Neural progenitor cell (in vitro differentiated cells): ENCODE data around the gene C3orf70. TPM values are rescaled to one million over a fixed set of nuclear protein-coding genes. Genes with fewer than 3 reads are reported as not detected.

Experiments used
- DNase-seq: peaks from one replicate; pipeline ENCODE4 v3.0.0-alpha.2; 2016; ENCODE audit warnings: low spot score
- H2AFZ ChIP-seq: fragments of 200-600 bp; sonication (generic); replicated peaks from 2 replicates; pipeline ENCODE4 v1.6.1; 2016; ENCODE audit warnings: antibody characterized with exemption
- H3F3A ChIP-seq: fragments of 200-600 bp; sonication (generic); 2 replicates; pipeline ENCODE4 v1.6.1; 2016; ENCODE audit warnings: antibody characterized with exemption, low read depth
- H3K27ac ChIP-seq: fragments of 200-600 bp; sonication (generic); 2 replicates; pipeline ENCODE4 v1.5.1; 2016; ENCODE audit warnings: mild to moderate bottlenecking
- H3K27me3 ChIP-seq: fragments of 200-600 bp; sonication (generic); 2 replicates; pipeline ENCODE4 v1.6.1; 2016; ENCODE audit warnings: mild to moderate bottlenecking, moderate library complexity
- H3K36me3 ChIP-seq: fragments of 200-600 bp; sonication (generic); 2 replicates; pipeline ENCODE4 v1.5.1; 2016
- H3K4me1 ChIP-seq: fragments of 200-600 bp; sonication (generic); 2 replicates; pipeline ENCODE4 v1.6.1; 2016; ENCODE audit warnings: mixed run types
- H3K4me2 ChIP-seq: fragments of 200-600 bp; sonication (generic); 2 replicates; pipeline ENCODE4 v1.6.1; 2016
- H3K4me3 ChIP-seq: fragments of 200-600 bp; sonication (generic); 2 replicates; pipeline ENCODE4 v1.5.1; 2016
- H3K79me2 ChIP-seq: fragments of 200-600 bp; sonication (generic); 2 replicates; pipeline ENCODE4 v1.6.1; 2016; ENCODE audit warnings: low read depth
- H3K9ac ChIP-seq: fragments of 200-600 bp; sonication (generic); 2 replicates; pipeline ENCODE4 v1.6.1; 2016
- H3K9me3 ChIP-seq: fragments of 200-600 bp; sonication (generic); 2 replicates; pipeline ENCODE4 v1.5.1; 2016; ENCODE audit warnings: low read depth
- H4K20me1 ChIP-seq: fragments of 200-600 bp; sonication (generic); 2 replicates; pipeline ENCODE4 v1.6.1; 2016; ENCODE audit warnings: low read depth
- H3K27ac Mint-ChIP-seq: 3 replicates; pipeline ENCODE4 v1.8.0; 2021; ENCODE audit warnings: mixed read lengths
- H3K27me3 Mint-ChIP-seq: 2 replicates; pipeline ENCODE4 v1.8.0; 2022; ENCODE audit warnings: low read depth, mild to moderate bottlenecking, inconsistent platforms, moderate library complexity, mixed read lengths; ENCODE audit not compliant: insufficient read depth
- H3K36me3 Mint-ChIP-seq: 3 replicates; pipeline ENCODE4 v1.8.0; 2021; ENCODE audit warnings: mixed read lengths
- H3K4me1 Mint-ChIP-seq: 3 replicates; pipeline ENCODE4 v1.8.0; 2021; ENCODE audit warnings: mixed read lengths
- H3K4me3 Mint-ChIP-seq: 3 replicates; pipeline ENCODE4 v1.8.0; 2021; ENCODE audit warnings: mild to moderate bottlenecking, moderate library complexity, mixed read lengths
- H3K9me3 Mint-ChIP-seq: 3 replicates; pipeline ENCODE4 v1.8.0; 2020; ENCODE audit warnings: mixed read lengths
- CTCF ChIP-seq: fragments of 200-600 bp; sonication (generic); IDR thresholded peaks from 2 replicates; pipeline ENCODE4 v1.5.1; 2017; ENCODE audit warnings: antibody characterized with exemption, mild to moderate bottlenecking
- EZH2 ChIP-seq: fragments of 200-600 bp; sonication (generic); IDR thresholded peaks from 2 replicates; pipeline ENCODE4 v1.6.1; 2017; ENCODE audit warnings: antibody characterized with exemption, mild to moderate bottlenecking, moderate library complexity
- EZH2phosphoT487 ChIP-seq: fragments of 200-600 bp; sonication (generic); IDR thresholded peaks from 2 replicates; pipeline ENCODE4 v1.6.1; 2017; ENCODE audit warnings: antibody characterized with exemption
- total RNA-seq: library from RNA; depleted of rRNA; stranded (reverse); fragments of >200 nt; gene quantifications from 2 replicates; pipeline ENCODE4 v1.2.3, GENCODE V29; 2015; ENCODE audit warnings: low replicate concordance

The C3orf70 gene
- total RNA-seq, 1 donor from 2014 or later = 4.8 TPM

GRCh38 chr3:185090811-185091210, 62.0 kb downstream of the C3orf70 start:
- Mint-ChIP-seq H3K27ac (no peak overlapping the region), H3K4me3 (no peak overlapping the region), H3K27me3 (no peaks in the 10 kb centered on the region), H3K4me1 (peaks cover 10% of the 10 kb centered on the region), H3K36me3 (no peaks in the 10 kb centered on the region), H3K9me3 (no peaks in the 10 kb centered on the region)
- H4K20me1 ChIP-seq = no peaks in the 10 kb centered on the region
- H3K36me3 ChIP-seq = no peaks in the 10 kb centered on the region
- no peak overlapping the region for H3K4me3 ChIP-seq
- H3K27me3 ChIP-seq = no peaks in the 10 kb centered on the region
- no peaks in the 10 kb centered on the region for H3K4me1 ChIP-seq
- H3K79me2 ChIP-seq = no peaks in the 10 kb centered on the region
- no peak overlapping the region for H3K9ac ChIP-seq
- no peak overlapping the region for H3K4me2 ChIP-seq
- no peak overlapping the region for H3K27ac ChIP-seq
- TF ChIP-seq EZH2 = no peak
- no peak for TF ChIP-seq CTCF
- no peak for TF ChIP-seq EZH2phosphoT487
- H2AFZ ChIP-seq = no peak overlapping the region
- H3F3A ChIP-seq = no peaks in the 10 kb centered on the region
- no peak for DNase-seq
- H3K9me3 ChIP-seq = no peaks in the 10 kb centered on the region

GRCh38 chr3:185089751-185090150, 63.1 kb downstream of the C3orf70 start:
- Histone ChIP-seq H3K4me1 (no peaks in the 10 kb centered on the region), H3K4me2 (no peak overlapping the region), H4K20me1 (no peaks in the 10 kb centered on the region), H2AFZ (no peak overlapping the region), H3K4me3 (no peak overlapping the region), H3K36me3 (no peaks in the 10 kb centered on the region), H3K79me2 (no peaks in the 10 kb centered on the region), H3K27me3 (no peaks in the 10 kb centered on the region), H3K9ac (no peak overlapping the region), H3K27ac (no peak overlapping the region), H3K9me3 (no peaks in the 10 kb centered on the region), H3F3A (no peaks in the 10 kb centered on the region)
- Mint-ChIP-seq H3K27ac (no peak overlapping the region), H3K4me3 (no peak overlapping the region), H3K36me3 (no peaks in the 10 kb centered on the region), H3K27me3 (no peaks in the 10 kb centered on the region), H3K4me1 (peaks cover 4% of the 10 kb centered on the region), H3K9me3 (no peaks in the 10 kb centered on the region)
- DNase-seq = no peak
- TF ChIP-seq EZH2phosphoT487 = no peak
- TF ChIP-seq CTCF = no peak
- TF ChIP-seq EZH2 = no peak

GRCh38 chr3:185089343-185089742, 63.5 kb downstream of the C3orf70 start:
- H3K27me3 Mint-ChIP-seq = peaks cover 2% of the 10 kb centered on the region
- Histone ChIP-seq H3K4me3 (no peak overlapping the region), H3K4me1 (no peaks in the 10 kb centered on the region), H4K20me1 (no peaks in the 10 kb centered on the region), H3K9me3 (no peaks in the 10 kb centered on the region), H3F3A (no peaks in the 10 kb centered on the region), H3K36me3 (no peaks in the 10 kb centered on the region), H3K79me2 (no peaks in the 10 kb centered on the region), H3K4me2 (no peak overlapping the region), H3K9ac (no peak overlapping the region), H3K27ac (no peak overlapping the region), H2AFZ (no peak overlapping the region), H3K27me3 (no peaks in the 10 kb centered on the region)
- TF ChIP-seq CTCF (no peak), EZH2phosphoT487 (no peak)
- no peak for DNase-seq
- no peak overlapping the region for H3K4me3 Mint-ChIP-seq
- H3K9me3 Mint-ChIP-seq = no peaks in the 10 kb centered on the region
- peaks cover 1% of the 10 kb centered on the region for H3K4me1 Mint-ChIP-seq
- H3K36me3 Mint-ChIP-seq = no peaks in the 10 kb centered on the region
- H3K27ac Mint-ChIP-seq = no peak overlapping the region

GRCh38 chr3:185087419-185087818, 65.4 kb downstream of the C3orf70 start:
- no peak overlapping the region for H2AFZ ChIP-seq
- Mint-ChIP-seq H3K9me3 (no peaks in the 10 kb centered on the region), H3K4me3 (no peak overlapping the region), H3K27me3 (peaks cover 2% of the 10 kb centered on the region), H3K4me1 (peaks cover 8% of the 10 kb centered on the region), H3K36me3 (no peaks in the 10 kb centered on the region), H3K27ac (no peak overlapping the region)
- no peak for TF ChIP-seq EZH2
- TF ChIP-seq EZH2phosphoT487 = no peak
- TF ChIP-seq CTCF = no peak
- no peak overlapping the region for H3K4me2 ChIP-seq
- no peaks in the 10 kb centered on the region for H3F3A ChIP-seq
- no peak overlapping the region for H3K27ac ChIP-seq
- H4K20me1 ChIP-seq = no peaks in the 10 kb centered on the region
- no peak overlapping the region for H3K4me3 ChIP-seq
- DNase-seq = no peak
- H3K9ac ChIP-seq = no peak overlapping the region
- no peaks in the 10 kb centered on the region for H3K4me1 ChIP-seq
- H3K27me3 ChIP-seq = no peaks in the 10 kb centered on the region
- no peaks in the 10 kb centered on the region for H3K9me3 ChIP-seq
- no peaks in the 10 kb centered on the region for H3K36me3 ChIP-seq
- no peaks in the 10 kb centered on the region for H3K79me2 ChIP-seq
